ENCODE results near the gene ZNF41.

GRCh38 chrX:47467106-47467505, 15.9 kb downstream of the ZNF41 start:
- TF ChIP-seq CTCF (IDR thresholded peaks at IDR 0.05) (no peak), POLR2A (IDR thresholded peaks at IDR 0.05) (no peak), POLR2AphosphoS5 (IDR thresholded peaks at IDR 0.05; ENCODE audit: insufficient read depth in 1 of 2, low read depth in 1 of 2) (no peak)

Data from vagina (tissue), 2 donors.